ENCODE results near the gene POLR3B. TPM values are rescaled to one million over a fixed set of nuclear protein-coding genes. Genes with fewer than 3 reads are reported as not detected.

Gene POLR3B
- total RNA-seq, 1 donor from 2014 or later: 11.8 TPM

DNA sequence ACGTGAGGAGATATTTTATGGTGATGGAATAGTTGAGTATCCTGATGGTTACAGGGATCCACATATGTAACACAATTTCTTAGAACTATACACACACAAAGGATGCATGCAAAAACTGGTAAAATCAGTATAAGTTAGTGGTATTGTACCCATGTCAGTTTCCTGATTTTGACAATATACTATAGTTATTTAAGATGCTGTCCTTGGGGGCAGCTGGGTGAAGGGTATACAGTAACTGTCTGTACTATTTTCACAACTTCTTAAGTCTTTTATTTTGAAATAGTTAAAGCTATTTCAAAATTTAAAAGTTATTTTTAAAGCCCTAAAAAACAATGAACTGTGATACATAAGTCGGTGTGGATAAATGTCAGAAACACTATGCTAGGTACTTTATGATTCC, 24.5 kb upstream of the POLR3B start:
- no peaks in the 10 kb centered on the region for H3K4me1 Mint-ChIP-seq (ENCODE audit: low read depth)
- DNase-seq (ENCODE audit: low spot score, unreplicated experiment): no peak
- H3K27me3 Mint-ChIP-seq: no peaks in the 10 kb centered on the region
- H3K27ac Mint-ChIP-seq: no peak overlapping the region
- no peak overlapping the region for H3K4me3 Mint-ChIP-seq (ENCODE audit: low read depth)
- peaks cover 8% of the 10 kb centered on the region for H3K36me3 Mint-ChIP-seq (ENCODE audit: insufficient read depth)
- no peak for TF ChIP-seq CTCF (IDR thresholded peaks at IDR 0.05; ENCODE audit: unreplicated experiment)
- H3K9me3 Mint-ChIP-seq (ENCODE audit: low read depth): no peaks in the 10 kb centered on the region

DNA sequence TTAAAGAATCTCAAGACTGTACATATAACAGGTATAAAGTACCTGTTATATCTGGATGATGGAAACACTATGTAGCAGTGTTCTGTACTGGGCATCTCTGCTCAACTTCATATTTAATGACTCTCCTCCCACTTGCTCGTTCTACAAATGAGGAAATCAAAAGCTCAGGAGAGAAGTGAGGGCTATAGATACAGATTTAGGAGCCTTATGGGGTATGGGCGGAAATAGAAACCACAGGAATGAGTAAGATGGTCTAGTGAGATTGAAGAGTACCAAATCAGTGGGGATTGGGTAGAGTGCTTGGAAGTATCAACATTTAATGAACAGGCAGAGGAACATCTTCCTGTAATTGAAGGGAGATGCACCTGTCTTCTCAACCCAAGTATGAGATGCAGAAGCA, 23.8 kb upstream of the POLR3B start:
- Mint-ChIP-seq H3K4me3 (ENCODE audit: low read depth) (no peak overlapping the region), H3K9me3 (ENCODE audit: low read depth) (no peaks in the 10 kb centered on the region), H3K36me3 (ENCODE audit: insufficient read depth) (peaks cover 8% of the 10 kb centered on the region), H3K4me1 (ENCODE audit: low read depth) (no peaks in the 10 kb centered on the region), H3K27ac (no peak overlapping the region), H3K27me3 (no peaks in the 10 kb centered on the region)
- DNase-seq (ENCODE audit: low spot score, unreplicated experiment): no peak
- no peak for TF ChIP-seq CTCF (IDR thresholded peaks at IDR 0.05; ENCODE audit: unreplicated experiment)

GRCh38 chr12:106341086-106341877, 16.3 kb upstream of the POLR3B start:
- H3K27me3 Mint-ChIP-seq: no peaks in the 10 kb centered on the region
- TF ChIP-seq CTCF (IDR thresholded peaks at IDR 0.05; ENCODE audit: unreplicated experiment): no peak
- H3K9me3 Mint-ChIP-seq (ENCODE audit: low read depth): no peaks in the 10 kb centered on the region
- peaks cover 34% of the 10 kb centered on the region for H3K4me1 Mint-ChIP-seq (ENCODE audit: low read depth)
- H3K4me3 Mint-ChIP-seq (ENCODE audit: low read depth): no peak overlapping the region
- peak overlapping the region; percentile 15 for H3K27ac Mint-ChIP-seq
- no peak for DNase-seq (ENCODE audit: low spot score, unreplicated experiment)
- peaks cover 3% of the 10 kb centered on the region for H3K36me3 Mint-ChIP-seq (ENCODE audit: insufficient read depth)

- Mint-ChIP-seq H3K36me3 (ENCODE audit: insufficient read depth) (peaks cover 3% of the 10 kb centered on the region), H3K4me3 (ENCODE audit: low read depth) (no peak overlapping the region), H3K9me3 (ENCODE audit: low read depth) (no peaks in the 10 kb centered on the region), H3K27ac (peak overlapping the region; percentile 70), H3K27me3 (no peaks in the 10 kb centered on the region), H3K4me1 (ENCODE audit: low read depth) (peaks cover 34% of the 10 kb centered on the region)
- TF ChIP-seq CTCF (IDR thresholded peaks at IDR 0.05; ENCODE audit: unreplicated experiment): no peak
- no peak for DNase-seq (ENCODE audit: low spot score, unreplicated experiment)
These were observed 14.9 kb upstream of the POLR3B start for GRCh38 chr12:106342397-106343213.

DNA sequence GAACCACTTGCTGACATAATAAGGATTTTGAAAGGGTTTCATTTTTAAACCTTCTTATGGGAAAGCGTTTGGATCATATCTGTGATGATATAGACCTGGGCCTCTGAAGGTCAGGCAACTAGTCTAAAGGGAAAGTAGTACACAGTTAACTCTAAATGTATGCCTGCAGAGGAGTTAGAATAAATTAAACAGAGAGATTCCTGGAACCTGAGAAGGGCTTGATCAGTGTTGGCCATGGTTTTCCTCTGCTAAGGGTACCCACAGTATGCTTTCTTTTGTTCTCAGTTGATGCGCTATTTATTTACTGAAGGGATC, 14.4 kb upstream of the POLR3B start:
- DNase-seq (ENCODE audit: low spot score, unreplicated experiment): no peak
- Mint-ChIP-seq H3K4me3 (ENCODE audit: low read depth) (no peak overlapping the region), H3K36me3 (ENCODE audit: insufficient read depth) (peaks cover 3% of the 10 kb centered on the region), H3K27me3 (no peaks in the 10 kb centered on the region), H3K4me1 (ENCODE audit: low read depth) (peaks cover 34% of the 10 kb centered on the region), H3K9me3 (ENCODE audit: low read depth) (no peaks in the 10 kb centered on the region), H3K27ac (no peak overlapping the region)
- TF ChIP-seq CTCF (IDR thresholded peaks at IDR 0.05; ENCODE audit: unreplicated experiment): no peak
